IMR-90 (cell line): ENCODE results near the gene CGN.

ENCODE experiments used
- FOS ChIP-seq: fragments of 150-350 bp; IDR thresholded peaks from 2 replicates; pipeline ENCODE4 v1.6.1; 2016; ENCODE audit warnings: low read depth, low read length
- MAZ ChIP-seq: IDR thresholded peaks from 2 replicates; pipeline ENCODE4 v1.6.1; 2012; ENCODE audit warnings: low read depth, mild to moderate bottlenecking, low read length, improper control_type of control experiment, moderate library complexity, borderline replicate concordance
- NFE2L2 ChIP-seq: fragments of 150-350 bp; IDR thresholded peaks from 2 replicates; pipeline ENCODE4 v1.6.1; 2016; ENCODE audit warnings: low read depth, mild to moderate bottlenecking, low read length
- POLR2A ChIP-seq: IDR thresholded peaks from 2 replicates; pipeline ENCODE4 v1.6.1; 2012; ENCODE audit warnings: mild to moderate bottlenecking, low read depth, low read length
- RAD21 ChIP-seq: IDR thresholded peaks from 2 replicates; pipeline ENCODE4 v1.6.1; 2012; ENCODE audit warnings: low read length, improper control_type of control experiment
- SMC3 ChIP-seq: fragments of 150-350 bp; IDR thresholded peaks from 2 replicates; pipeline ENCODE4 v1.6.1; 2016; ENCODE audit warnings: low read depth, mild to moderate bottlenecking, antibody characterized with exemption, low read length, moderate library complexity
- USF2 ChIP-seq: fragments of 150-350 bp; IDR thresholded peaks from 2 replicates; pipeline ENCODE4 v1.6.1; 2017; ENCODE audit warnings: mild to moderate bottlenecking, antibody characterized with exemption, low read length, low read depth
- TF ChIP-seq, protein P1 (sequence below): conservative IDR thresholded peaks from 2 replicates; pipeline ENCODE4 v1.5.1; 2012; ENCODE audit warnings: mild to moderate bottlenecking, low read depth, low read length, improper control_type of control experiment
- TF ChIP-seq, protein P2 (sequence below): fragments of 150-350 bp; IDR thresholded peaks from 2 replicates; pipeline ENCODE4 v1.6.1; 2016; ENCODE audit warnings: low read depth, mild to moderate bottlenecking, low read length, moderate library complexity, borderline replicate concordance

- TF ChIP-seq, protein P1, sequence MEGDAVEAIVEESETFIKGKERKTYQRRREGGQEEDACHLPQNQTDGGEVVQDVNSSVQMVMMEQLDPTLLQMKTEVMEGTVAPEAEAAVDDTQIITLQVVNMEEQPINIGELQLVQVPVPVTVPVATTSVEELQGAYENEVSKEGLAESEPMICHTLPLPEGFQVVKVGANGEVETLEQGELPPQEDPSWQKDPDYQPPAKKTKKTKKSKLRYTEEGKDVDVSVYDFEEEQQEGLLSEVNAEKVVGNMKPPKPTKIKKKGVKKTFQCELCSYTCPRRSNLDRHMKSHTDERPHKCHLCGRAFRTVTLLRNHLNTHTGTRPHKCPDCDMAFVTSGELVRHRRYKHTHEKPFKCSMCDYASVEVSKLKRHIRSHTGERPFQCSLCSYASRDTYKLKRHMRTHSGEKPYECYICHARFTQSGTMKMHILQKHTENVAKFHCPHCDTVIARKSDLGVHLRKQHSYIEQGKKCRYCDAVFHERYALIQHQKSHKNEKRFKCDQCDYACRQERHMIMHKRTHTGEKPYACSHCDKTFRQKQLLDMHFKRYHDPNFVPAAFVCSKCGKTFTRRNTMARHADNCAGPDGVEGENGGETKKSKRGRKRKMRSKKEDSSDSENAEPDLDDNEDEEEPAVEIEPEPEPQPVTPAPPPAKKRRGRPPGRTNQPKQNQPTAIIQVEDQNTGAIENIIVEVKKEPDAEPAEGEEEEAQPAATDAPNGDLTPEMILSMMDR: no peak
- TF ChIP-seq, protein P2, sequence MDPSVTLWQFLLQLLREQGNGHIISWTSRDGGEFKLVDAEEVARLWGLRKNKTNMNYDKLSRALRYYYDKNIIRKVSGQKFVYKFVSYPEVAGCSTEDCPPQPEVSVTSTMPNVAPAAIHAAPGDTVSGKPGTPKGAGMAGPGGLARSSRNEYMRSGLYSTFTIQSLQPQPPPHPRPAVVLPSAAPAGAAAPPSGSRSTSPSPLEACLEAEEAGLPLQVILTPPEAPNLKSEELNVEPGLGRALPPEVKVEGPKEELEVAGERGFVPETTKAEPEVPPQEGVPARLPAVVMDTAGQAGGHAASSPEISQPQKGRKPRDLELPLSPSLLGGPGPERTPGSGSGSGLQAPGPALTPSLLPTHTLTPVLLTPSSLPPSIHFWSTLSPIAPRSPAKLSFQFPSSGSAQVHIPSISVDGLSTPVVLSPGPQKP: no peak
- TF ChIP-seq RAD21 (no peak), MAZ (no peak), FOS (no peak), POLR2A (no peak), NFE2L2 (no peak), USF2 (no peak), SMC3 (no peak)
These were observed 1.7 kb upstream of the CGN start for GRCh38 chr1:151509350-151510019.
